Kidney epithelial cell (primary cell): ENCODE measurements around the gene KAT5. TPM values are rescaled to one million over a fixed set of nuclear protein-coding genes. Genes with fewer than 3 reads are reported as not detected.
"Not testable (repeated sequence)": the region's sequence is repeated elsewhere in the genome, so short reads cannot be mapped to it uniquely, and the experiment has no call there.

Source experiments
- DNase-seq: peaks from one replicate; pipeline ENCODE4 v3.0.0-alpha.2; 2010; ENCODE audit warnings: low read depth
- H3K27me3 ChIP-seq: 2 replicates; pipeline ENCODE4 v1.6.0; 2011; ENCODE audit warnings: low read length; ENCODE audit not compliant: control insufficient read depth, insufficient read depth
- H3K36me3 ChIP-seq: 2 replicates; pipeline ENCODE4 v1.5.1; 2011; ENCODE audit warnings: low read length; ENCODE audit not compliant: control insufficient read depth, insufficient read depth
- H3K4me3 ChIP-seq: 2 replicates; pipeline ENCODE4 v1.5.1; 2011; ENCODE audit warnings: low read depth, mild to moderate bottlenecking, control low read depth, low read length
- CTCF ChIP-seq: IDR thresholded peaks from 2 replicates; pipeline ENCODE4 v1.5.1; 2011; ENCODE audit warnings: mild to moderate bottlenecking, moderate library complexity, low read length, control low read depth, inconsistent platforms; ENCODE audit not compliant: insufficient read depth, poor library complexity, severe bottlenecking
- total RNA-seq: library from RNA; depleted of rRNA; stranded (reverse); fragments of >200 nt; gene quantifications from 2 replicates; pipeline ENCODE4 v1.2.3, GENCODE V29; 2015

Gene KAT5
- total RNA-seq, 1 donor from 2014 or later = 73.3 TPM

- H3K27me3 ChIP-seq, H3K4me3 ChIP-seq, H3K36me3 ChIP-seq: not testable (repeated sequence)
- peak; percentile 18 for DNase-seq
- TF ChIP-seq CTCF = peak; percentile 57
Measured at GRCh38 chr11:65706303-65706763, 5.7 kb upstream of the KAT5 start.

- H3K4me3 ChIP-seq, DNase-seq, H3K36me3 ChIP-seq, H3K27me3 ChIP-seq: not testable (repeated sequence)
Measured at GRCh38 chr11:65707002-65707401, 5.0 kb upstream of the KAT5 start.

- DNase-seq = no peak
- peaks cover 2% of the 10 kb centered on the region for H3K27me3 ChIP-seq
- no peak for TF ChIP-seq CTCF
- peaks cover 4% of the 10 kb centered on the region for H3K36me3 ChIP-seq
- H3K4me3 ChIP-seq = no peak overlapping the region
Measured at GRCh38 chr11:65708451-65708850, 3.6 kb upstream of the KAT5 start.

GRCh38 chr11:65709661-65710060 lies 2.4 kb upstream of the KAT5 start:
- DNase-seq = no peak
- Histone ChIP-seq H3K4me3 (no peak overlapping the region), H3K27me3 (no peaks in the 10 kb centered on the region), H3K36me3 (peaks cover 8% of the 10 kb centered on the region)
- TF ChIP-seq CTCF = no peak

- TF ChIP-seq CTCF = no peak
- peaks cover 10% of the 10 kb centered on the region for H3K36me3 ChIP-seq
- H3K27me3 ChIP-seq = no peaks in the 10 kb centered on the region
- no peak overlapping the region for H3K4me3 ChIP-seq
- no peak for DNase-seq
Measured at GRCh38 chr11:65710421-65710820, 1.6 kb upstream of the KAT5 start.

GRCh38 chr11:65712633-65713076 lies 603 bp downstream of the KAT5 start:
- Histone ChIP-seq H3K27me3 (no peaks in the 10 kb centered on the region), H3K4me3 (peak overlapping the region; percentile 76), H3K36me3 (peaks cover 13% of the 10 kb centered on the region)
- DNase-seq = no peak
- TF ChIP-seq CTCF = no peak
